GM19397 (cell line): ENCODE results near the gene FOXG1.

Source experiments
- ATAC-seq: cut with Tn5 transposase; IDR thresholded peaks from one replicate; pipeline ENCODE4 v1.9.1; 2021; ENCODE audit warnings: mild to moderate bottlenecking, moderate library complexity; ENCODE audit not compliant: unreplicated experiment

FOXG1 gene

DNA sequence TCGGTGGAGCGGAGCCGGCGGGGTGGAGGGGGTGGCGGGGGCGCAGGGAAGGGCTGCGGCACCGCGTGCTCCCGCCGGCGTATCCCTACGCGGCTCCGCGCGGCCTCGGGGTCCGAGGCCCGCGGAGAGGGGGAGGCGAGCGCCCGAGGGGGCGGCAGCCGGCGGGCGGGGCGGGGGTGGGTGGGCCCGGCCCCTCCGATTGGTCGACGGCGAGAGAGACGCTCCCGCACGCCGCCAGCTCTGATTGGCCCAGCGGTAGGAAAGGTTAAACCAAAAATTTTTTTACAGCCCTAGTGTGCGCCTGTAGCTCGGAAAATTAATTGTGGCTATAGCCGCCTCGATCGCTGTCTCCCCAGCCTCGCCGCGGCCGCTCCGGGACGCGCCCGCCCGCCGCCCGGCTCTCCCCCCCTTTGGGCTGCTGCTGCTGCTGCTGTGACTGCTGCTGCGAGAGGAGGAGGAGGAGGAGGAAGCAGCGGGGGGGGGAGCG is at the start of gene FOXG1:
Gene FOXG1 (plus strand): TSS at position 319 of the 487 bp plus-strand sequence. CDS start 493 bp downstream, outside the sequence.
- ATAC-seq: no peak

DNA sequence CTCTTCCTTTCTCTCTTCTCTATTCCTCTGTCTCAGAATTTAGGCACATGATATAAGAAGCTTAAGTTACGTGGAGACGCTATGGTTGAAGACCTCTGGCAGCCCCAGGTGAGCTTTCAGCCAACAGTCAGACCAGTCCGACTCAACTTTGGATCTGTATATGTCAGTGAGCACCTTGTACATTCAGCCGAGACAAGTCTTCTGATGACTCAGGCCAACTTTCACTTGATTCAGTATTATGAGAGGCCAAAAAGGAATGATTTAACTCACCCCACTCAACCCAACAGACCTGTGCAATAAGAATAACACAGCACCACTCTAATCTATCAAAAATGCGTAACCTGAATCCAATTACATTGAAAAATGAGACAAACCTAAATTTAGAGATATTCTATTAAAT is 47.5 kb upstream of the FOXG1 start:
- ATAC-seq: no peak

DNA sequence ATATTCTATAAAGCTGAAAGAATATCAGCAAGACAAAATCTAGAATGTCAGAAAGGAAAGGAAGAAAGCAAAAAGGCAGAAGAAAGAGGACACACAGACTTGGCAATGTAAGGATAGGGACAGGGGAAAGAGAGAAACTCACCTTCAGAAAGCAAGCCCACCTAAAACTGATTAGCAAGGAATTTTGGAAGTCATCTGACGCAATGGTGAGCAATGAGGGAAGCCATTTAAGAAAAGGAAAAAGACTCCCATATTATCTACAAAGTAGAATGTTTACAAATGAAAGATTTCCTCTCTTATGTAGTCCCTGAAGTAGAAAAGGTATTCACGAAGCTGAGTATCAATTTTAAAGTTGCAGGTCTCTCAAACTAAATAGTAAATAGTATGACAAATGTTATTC is 35.2 kb upstream of the FOXG1 start:
- no peak for ATAC-seq

DNA sequence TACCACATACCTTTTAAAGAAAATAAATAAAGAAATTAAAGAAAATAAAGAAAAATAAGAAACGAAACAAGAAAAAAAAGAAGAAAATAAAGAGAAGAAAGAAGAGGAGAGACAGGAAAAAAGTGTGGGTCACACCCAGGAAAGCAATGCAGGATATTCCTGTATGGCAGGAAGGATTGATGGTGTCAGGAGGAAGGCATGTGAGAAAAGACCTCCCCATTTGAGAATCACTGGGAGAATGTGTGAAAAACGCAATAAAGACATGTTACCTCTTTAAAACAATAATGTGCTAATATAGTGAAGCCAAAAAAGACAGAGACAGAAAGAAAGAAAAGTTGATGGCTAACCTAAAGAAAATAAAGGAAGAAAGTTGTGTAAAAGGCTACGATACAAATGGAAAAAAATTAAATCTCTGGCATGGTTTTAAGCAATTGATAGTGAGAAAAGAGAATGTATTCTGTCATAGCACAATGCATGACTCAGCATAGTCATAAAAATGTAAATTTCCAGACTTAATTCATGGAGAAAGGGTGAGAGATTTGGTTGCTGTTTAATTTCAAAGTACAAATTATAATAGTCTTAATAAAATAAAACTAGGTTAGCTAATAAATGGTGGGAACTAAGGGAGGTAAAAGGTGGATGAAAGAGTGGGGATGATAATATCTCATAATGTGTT is 24.3 kb upstream of the FOXG1 start:
- no peak for ATAC-seq

DNA sequence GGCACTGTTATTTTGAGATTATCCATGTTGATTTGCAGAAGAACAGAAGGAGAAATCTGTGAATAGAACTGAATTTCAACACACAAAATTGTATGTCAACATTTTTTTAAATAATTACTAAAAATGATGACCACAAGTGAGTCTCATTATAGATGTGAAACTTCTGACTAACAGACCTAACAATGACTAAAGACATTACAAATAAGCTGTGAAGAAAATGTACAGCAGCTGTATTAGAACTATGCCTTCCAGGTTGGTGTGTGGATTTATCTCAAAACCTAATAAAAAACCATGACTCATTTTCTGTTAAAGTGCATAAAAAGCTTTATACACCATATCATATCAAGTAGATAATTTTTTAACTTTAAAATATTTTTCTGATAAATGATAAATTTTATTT is 22.5 kb upstream of the FOXG1 start:
- no peak for ATAC-seq

DNA sequence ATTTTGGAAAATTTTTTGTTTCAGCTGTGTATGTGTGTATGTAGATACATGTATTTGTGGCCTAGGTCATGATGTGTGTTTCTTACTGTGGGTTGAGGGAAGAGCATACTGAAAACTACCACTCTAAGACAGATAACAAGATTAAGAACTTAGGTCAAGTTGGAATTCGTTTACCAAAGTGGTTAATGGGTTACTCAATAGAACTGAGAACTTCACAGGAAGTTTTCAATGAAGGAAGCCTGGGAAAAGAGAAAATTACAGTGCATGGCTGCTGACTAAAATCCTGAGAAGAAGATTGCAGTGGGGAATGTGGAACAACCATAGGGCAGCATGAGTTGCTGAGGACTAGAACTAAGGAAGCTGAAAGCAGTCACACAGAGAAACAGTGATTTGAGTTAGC is 21.4 kb upstream of the FOXG1 start:
- ATAC-seq: no peak

DNA sequence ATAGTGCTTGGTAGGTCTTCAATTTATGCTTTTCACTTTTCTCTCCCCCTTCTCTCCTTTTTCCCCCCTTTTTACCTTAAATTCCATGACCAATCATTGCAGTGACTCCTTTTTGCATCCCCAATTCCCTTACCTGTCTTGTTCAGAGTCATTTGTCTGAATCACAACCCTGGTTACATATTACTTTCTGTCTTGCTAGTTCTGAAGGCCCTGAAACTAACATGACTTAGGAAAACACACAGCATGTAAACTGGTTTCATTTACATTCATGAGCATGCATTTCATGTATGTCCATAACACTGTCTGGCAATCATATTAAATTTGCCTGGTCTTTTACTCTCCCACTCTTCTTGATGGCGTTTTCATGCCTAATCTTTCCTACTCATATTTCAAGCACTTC is 20.3 kb upstream of the FOXG1 start:
- no peak for ATAC-seq

DNA sequence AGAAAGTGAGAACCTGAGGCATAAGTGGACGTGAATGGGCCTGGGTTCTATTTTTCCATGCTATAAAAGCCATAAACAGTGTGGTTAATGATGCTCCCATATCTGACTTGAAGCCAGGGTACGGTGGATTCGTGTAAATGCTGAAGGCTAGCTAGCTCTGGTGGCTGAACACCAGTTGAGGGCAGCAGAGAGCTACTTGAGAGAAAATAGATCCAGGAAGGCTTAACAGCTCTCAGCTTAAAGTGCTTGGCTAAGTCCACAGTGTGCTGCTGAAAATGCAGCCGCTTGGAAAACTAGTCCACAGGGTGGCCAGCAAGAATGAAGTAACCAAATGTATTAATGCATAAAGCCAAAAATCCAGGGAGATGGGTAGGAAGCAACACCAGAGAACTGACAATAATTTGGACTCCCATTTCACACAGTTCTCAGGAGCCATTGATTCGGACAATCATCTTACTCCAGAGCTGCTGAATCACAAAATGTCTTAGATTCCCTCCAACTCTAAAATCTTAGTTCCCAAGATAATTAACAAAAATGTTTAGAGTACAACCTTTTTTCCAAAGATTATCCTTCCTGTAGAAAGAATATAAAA is 15.0 kb upstream of the FOXG1 start:
- peak; percentile 53 for ATAC-seq

DNA sequence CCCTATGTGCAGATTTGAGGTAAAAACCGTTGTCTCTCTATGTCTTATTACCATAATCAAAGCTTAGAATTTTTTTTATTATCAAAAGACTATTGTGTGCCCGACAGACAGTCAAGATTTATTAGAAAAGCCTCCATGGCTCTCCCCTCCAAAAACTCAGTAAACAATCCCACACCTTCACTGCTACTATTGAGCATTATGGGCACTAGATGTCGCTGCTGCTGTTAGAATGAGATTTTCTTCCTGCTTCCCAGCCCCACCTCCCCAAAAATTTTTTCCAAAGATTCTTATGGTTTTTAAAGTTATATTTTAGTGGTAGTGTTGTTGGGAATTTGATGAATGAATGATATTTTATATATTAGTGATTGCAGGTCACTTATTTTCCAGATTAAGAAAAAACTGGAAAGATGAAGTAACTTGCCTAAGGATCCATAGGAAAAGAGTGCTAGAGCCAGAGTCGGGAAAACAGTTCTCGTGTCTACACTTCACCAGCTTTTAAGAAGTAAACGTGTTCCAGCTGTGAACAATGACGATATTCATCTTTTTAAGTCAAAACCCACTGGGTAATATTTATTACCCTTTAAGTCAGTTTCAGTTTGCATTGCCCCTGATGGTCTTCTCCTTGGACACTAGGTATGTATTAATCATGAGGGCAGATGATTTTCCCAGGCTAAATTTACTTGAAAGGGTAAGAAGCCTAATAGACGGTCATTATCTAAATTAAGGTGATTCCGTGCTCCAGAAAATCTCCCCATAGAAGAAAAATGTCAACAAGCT is 12.2 kb upstream of the FOXG1 start:
- ATAC-seq: no peak

DNA sequence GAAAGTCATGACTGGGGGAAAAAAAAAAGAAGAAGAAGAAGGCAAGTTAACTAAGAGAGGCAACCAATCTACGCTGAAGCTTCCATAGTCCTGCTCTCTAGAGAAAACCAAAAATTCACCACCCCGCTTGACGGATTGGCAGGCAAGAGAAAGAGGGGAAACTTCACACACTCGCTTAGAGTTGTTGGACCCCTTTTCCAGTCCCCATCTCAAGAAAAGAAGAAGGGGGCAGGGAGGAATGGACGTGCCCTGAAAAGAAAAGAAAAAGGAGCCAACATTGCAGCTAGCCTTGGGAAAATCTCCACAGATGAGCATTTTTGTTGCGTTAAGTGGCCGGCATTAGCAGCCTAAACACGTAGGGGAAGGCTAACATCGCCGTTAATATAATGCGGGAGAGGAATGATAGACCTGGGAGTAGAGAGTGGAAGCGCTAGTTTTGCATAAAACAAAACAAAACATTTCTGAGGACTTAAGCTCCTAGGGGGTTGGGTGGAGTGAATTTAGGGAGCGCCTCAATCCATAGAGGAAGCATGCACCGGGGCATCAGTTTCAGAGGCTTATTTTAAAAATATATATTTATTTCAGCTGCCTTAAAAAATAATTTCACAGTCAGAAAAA is 11.3 kb upstream of the FOXG1 start:
- no peak for ATAC-seq

DNA sequence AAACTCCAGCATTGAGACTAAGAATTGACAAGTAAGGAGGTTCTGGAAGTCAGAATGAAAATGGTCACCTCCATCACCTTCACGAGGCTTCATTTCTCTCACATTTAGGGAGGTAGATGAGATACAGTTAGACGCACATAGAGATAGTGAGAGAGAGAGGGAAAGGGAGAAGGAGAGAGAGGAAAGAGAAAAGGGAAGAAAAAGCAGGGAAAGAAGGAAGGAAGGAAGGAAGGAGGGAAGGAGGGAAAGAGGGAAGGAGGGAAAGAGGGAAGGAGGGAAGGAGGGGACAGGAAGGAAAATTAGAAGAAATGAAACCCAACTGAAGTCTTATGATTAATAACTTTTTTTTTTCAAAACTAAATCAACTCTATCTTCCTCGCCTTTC is 10.7 kb upstream of the FOXG1 start:
- ATAC-seq: no peak

DNA sequence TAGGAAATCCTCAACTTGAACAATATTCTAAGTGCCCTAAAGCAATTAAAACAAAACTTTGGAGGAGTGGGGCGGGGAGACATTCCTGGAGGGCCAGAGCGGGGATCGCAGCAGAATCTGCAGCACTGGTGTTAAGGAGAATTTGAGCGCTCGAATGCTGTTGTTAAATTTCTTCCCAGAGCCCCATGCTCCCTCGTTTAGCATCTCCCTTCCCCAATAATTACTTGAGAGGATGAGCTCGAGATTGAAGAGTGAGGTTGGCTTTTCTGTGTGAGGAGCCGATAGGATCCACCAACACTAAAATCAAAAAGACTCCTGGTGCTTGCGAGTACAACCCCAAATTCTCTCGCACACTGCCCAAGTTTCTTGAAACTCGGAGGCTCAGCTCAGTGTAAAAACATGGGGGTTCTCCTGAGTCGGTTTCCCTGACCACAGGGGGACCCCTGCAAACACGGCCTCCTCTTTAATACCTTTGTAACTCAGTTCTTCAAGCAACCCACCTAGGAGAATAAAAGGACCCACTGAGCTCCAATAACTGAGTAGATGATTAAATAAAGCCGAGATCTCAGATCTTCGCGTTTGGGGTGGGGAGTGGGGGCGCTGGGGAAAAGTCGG is 10.2 kb upstream of the FOXG1 start:
- no peak for ATAC-seq

DNA sequence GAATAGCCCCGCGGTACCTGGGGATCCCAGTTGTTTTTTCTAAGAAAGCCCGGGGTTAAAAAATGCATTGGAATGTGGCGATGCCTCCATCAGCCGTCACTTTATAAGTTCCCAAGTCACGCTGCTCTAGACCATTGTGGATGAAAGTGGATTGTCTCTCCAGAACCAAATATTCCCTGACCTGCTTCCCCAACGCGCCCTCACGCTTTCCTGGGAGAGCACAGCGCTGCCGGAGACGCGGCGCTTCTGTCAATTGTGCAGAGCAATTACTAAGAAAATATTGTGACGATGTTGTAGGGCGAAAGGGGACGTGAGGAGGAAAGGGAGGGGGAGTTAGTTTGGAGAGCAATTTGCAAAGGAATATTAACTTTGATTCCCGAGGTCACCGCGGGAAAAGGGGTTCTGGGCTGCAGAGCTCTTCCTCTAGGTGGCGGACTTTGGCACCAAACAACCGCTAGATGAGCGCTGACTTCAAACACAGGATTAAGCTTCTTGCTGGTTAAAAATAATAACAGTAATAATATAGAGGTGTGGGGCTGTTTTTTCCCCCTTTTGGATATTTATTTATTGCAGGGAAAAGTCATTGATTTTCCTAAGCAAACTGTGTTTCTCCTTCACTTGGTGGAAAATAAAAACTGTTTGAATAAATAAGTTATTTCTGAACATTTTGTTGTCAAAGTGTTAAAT is 9.6 kb upstream of the FOXG1 start:
- no peak for ATAC-seq

DNA sequence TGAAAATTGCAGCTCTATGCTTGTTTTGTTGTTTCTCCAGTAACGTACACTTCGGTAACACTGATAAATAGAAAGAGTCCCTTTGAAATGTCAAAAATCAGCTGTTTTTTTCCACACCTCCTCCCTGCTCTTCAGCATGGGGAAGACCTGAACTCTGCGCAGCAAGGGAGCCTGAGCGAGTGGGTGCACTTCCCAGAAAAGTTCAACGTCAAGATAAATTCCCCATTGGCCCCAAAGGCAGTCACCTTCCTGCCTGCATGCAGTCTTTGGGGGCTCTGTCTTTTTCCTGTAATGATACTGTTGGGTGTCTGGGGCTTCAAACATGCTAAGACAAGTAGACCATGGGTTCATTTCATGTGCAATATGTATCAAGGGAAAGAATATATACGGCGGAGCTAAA is 8.8 kb upstream of the FOXG1 start:
- ATAC-seq: no peak

DNA sequence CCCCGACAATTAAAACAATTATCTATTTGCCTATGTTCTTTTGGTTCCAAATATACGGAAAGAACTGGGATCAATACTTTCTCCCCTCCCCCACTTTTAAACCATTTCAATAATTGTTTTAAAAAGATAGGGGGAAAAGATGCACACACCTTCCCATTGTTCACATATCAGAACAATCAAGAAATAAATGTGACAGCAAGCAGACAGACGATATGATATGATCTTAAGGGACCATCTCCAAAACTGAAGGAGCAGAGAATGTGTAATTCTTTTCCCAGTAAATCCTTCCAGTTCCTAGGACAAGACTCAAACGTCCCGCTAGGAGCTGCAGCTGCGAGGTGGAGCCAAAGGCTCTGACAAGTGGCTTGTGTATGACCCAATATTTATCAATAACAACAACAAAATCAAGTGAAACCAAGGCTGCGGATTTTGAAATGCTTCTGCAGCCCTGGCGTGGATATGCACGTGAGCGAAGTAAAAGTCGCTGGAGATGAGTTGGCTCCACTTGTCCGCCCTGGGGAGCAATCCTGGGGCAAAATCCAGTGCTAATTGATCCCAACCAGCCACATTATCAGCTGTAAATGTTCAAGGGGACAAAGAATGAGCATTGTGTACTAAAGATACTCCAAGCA is 8.2 kb upstream of the FOXG1 start:
- no peak for ATAC-seq

DNA sequence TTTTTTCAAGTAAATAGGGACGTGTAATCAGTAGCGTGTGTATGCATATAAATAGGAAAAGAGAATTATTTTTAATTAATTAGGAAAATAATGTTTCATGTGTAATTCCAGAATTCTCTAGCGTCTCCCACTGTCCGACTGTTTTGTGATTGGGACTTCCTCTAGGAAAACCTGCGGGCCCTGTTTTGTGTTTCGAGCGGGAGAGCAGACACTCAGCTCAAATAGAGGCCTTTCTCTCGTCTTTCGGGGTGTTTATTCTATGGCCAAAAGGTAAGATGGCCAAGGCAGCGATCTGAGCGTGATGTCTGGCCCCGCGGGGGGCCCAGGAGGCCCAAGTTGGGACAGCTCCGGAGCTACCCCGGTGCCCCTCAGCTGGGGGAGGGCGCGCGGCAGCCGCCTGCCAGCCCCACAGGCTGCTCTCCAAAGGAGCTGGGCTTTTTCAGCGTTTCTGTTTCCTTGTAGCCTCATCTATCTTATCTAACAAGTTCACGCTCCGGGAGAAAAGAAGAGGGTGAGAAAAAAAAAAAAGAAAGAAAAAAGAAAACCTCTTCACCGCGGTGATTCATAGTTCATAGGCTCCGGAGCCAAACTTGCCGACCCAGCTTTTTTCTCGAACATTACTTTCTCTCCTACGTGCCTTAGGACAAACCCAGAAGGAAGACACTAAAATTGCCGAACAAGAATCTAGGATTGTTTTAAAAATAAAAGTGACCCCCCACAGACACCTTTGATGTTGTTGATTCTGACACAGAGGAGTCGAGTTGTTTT is 7.5 kb upstream of the FOXG1 start:
- ATAC-seq: no peak

DNA sequence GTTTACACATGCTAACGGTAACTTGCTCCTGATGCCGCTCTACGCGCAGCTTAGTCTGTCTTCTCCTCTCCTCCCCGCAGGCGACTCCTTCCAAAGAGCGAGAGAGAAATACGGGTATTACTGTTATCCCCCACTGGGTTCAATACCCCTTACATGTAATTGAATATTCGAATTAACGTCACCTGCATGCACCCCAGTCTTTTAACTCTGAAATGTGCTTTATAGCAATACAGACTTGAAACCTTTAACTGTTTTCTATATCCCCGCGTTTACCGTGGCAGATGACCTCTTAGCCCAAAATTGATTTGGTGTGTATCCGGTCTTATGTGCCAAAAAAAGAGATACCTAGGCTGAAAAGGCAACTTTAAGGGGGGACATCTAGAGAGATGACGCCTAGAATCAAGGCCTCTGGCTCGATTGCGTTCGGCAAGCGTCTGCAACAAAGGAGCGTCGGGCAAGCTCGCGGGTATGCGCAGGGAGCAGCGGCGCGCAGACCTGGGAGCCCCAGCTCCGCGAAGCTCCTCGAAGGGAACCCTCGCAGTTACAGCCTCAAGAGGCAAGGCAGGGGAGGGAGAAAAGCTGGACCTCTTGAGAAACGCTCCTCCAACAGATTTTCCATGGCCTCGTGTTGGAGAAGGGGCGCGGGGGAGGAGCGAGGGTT is 6.8 kb upstream of the FOXG1 start:
- no peak for ATAC-seq

DNA sequence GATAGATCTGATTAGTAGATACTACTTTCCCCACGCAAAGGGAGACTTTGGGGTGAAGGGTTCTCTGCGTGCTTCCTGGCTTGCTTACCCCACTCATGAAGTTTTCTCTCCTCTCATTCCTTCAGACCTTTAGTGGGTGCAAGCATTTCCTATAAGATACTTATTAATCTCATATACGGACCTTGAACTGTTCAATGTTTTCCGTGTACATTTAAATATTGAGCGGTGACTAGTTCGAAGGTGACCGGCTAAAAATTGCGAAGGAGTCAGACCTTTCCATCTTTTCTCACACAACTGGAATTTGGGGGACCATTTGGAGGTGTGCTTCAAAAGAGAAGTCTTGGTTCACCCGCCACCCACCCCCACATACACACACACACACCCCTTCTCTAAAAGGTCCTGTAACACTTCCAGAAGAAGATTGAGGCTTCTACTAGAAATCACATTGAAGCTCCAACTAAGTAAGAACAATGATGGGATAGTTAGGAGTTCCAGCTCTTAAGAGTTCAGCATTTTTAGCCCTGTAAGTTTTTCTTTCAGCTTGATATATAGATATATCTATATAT is 6.1 kb upstream of the FOXG1 start:
- ATAC-seq: no peak
